Measurements from ENCODE around the gene KRTAP5-7. TPM values are rescaled to one million over a fixed set of nuclear protein-coding genes. Genes with fewer than 3 reads are reported as not detected.

The KRTAP5-7 gene
- total and polyA plus RNA-seq, 2 donors from 2014 or later = 0.22 TPM; not detected in 1

GRCh38 chr11:71542879-71543777, 16.1 kb downstream of the KRTAP5-7 start:
- intact Hi-C loops (cut with DNase I) = no loop called here
- H3K9me3 ChIP-seq (ENCODE audit: control insufficient read depth in 2 of 3, insufficient read depth in 1 of 3, low read length in 3 of 3) = no peaks in the 10 kb centered on the region
- H3K9ac ChIP-seq (ENCODE audit: low read length in 3 of 3) = no peak overlapping the region
- FAIRE-seq (no peak), DNase-seq (no peak)
- no peak overlapping the region for H3K27ac ChIP-seq (ENCODE audit: low read depth in 2 of 2, low read length in 2 of 2)
- no peaks in the 10 kb centered on the region for H3K4me1 ChIP-seq (ENCODE audit: control insufficient read depth in 2 of 3, insufficient read depth in 2 of 3, low read depth in 1 of 3, low read length in 3 of 3)
- no peak for TF ChIP-seq CTCF (IDR thresholded peaks at IDR 0.05; ENCODE audit: borderline replicate concordance, extremely low read depth, insufficient read depth)
- no peaks in the 10 kb centered on the region for H3K27me3 ChIP-seq (ENCODE audit: control insufficient read depth, insufficient read depth, low read length)
- H3K4me3 ChIP-seq (ENCODE audit: low read length in 3 of 3) = no peak overlapping the region
- no peaks in the 10 kb centered on the region for H3K36me3 ChIP-seq (ENCODE audit: control insufficient read depth in 2 of 3, insufficient read depth in 3 of 3, low read length in 3 of 3)

- no peak overlapping the region for H3K9ac ChIP-seq (ENCODE audit: low read length in 3 of 3)
- no peaks in the 10 kb centered on the region for H3K36me3 ChIP-seq (ENCODE audit: control insufficient read depth in 2 of 3, insufficient read depth in 3 of 3, low read length in 3 of 3)
- DNase-seq (no peak), FAIRE-seq (no peak)
- H3K27ac ChIP-seq (ENCODE audit: low read depth in 2 of 2, low read length in 2 of 2) = no peak overlapping the region
- no peak for TF ChIP-seq CTCF (IDR thresholded peaks at IDR 0.05; ENCODE audit: borderline replicate concordance, extremely low read depth, insufficient read depth)
- H3K4me1 ChIP-seq (ENCODE audit: control insufficient read depth in 2 of 3, insufficient read depth in 2 of 3, low read depth in 1 of 3, low read length in 3 of 3) = no peaks in the 10 kb centered on the region
- no peak overlapping the region for H3K4me3 ChIP-seq (ENCODE audit: low read length in 3 of 3)
- H3K9me3 ChIP-seq (ENCODE audit: control insufficient read depth in 2 of 3, insufficient read depth in 1 of 3, low read length in 3 of 3) = no peaks in the 10 kb centered on the region
- intact Hi-C loops (cut with DNase I) = no loop called here
- no peaks in the 10 kb centered on the region for H3K27me3 ChIP-seq (ENCODE audit: control insufficient read depth, insufficient read depth, low read length)
Measured at GRCh38 chr11:71543866-71544265, 16.8 kb downstream of the KRTAP5-7 start.

GRCh38 chr11:71544525-71545214, 17.6 kb downstream of the KRTAP5-7 start:
- FAIRE-seq (no peak), DNase-seq (no peak)
- no peaks in the 10 kb centered on the region for H3K36me3 ChIP-seq (ENCODE audit: control insufficient read depth in 2 of 3, insufficient read depth in 3 of 3, low read length in 3 of 3)
- H3K27me3 ChIP-seq (ENCODE audit: control insufficient read depth, insufficient read depth, low read length) = no peaks in the 10 kb centered on the region
- intact Hi-C loops (cut with DNase I) = no loop called here
- H3K4me3 ChIP-seq (ENCODE audit: low read length in 3 of 3) = no peak overlapping the region
- H3K4me1 ChIP-seq (ENCODE audit: control insufficient read depth in 2 of 3, insufficient read depth in 2 of 3, low read depth in 1 of 3, low read length in 3 of 3) = no peaks in the 10 kb centered on the region
- H3K27ac ChIP-seq (ENCODE audit: low read depth in 2 of 2, low read length in 2 of 2) = no peak overlapping the region
- TF ChIP-seq CTCF (IDR thresholded peaks at IDR 0.05; ENCODE audit: borderline replicate concordance, extremely low read depth, insufficient read depth) = no peak
- H3K9me3 ChIP-seq (ENCODE audit: control insufficient read depth in 2 of 3, insufficient read depth in 1 of 3, low read length in 3 of 3) = no peaks in the 10 kb centered on the region
- no peak overlapping the region for H3K9ac ChIP-seq (ENCODE audit: low read length in 3 of 3)
